Ammon's horn (tissue), 1 donor: ENCODE data around the gene MKI67.

Source experiments
- DNase-seq: peaks from one replicate; pipeline ENCODE4 v3.0.0-alpha.2; 2016; ENCODE audit warnings: low spot score

Gene MKI67

GRCh38 chr10:128084364-128084763 lies 41.9 kb downstream of the MKI67 start:
- DNase-seq = no peak

GRCh38 chr10:128083191-128083895 lies 42.9 kb downstream of the MKI67 start:
- no peak for DNase-seq

- DNase-seq = no peak
These were observed 44.5 kb downstream of the MKI67 start for GRCh38 chr10:128081720-128082119.

- DNase-seq = no peak
These were observed 45.0 kb downstream of the MKI67 start for GRCh38 chr10:128081222-128081621.

GRCh38 chr10:128080641-128081040 lies 45.6 kb downstream of the MKI67 start:
- no peak for DNase-seq

GRCh38 chr10:128080231-128080630 lies 46.0 kb downstream of the MKI67 start:
- no peak for DNase-seq

- no peak for DNase-seq
These were observed 47.9 kb downstream of the MKI67 start for GRCh38 chr10:128078136-128078969.

GRCh38 chr10:128077155-128077875 lies 48.9 kb downstream of the MKI67 start:
- DNase-seq = no peak

GRCh38 chr10:128074589-128074988 lies 51.6 kb downstream of the MKI67 start:
- DNase-seq = no peak

- DNase-seq = no peak
These were observed 52.3 kb downstream of the MKI67 start for GRCh38 chr10:128073890-128074289.

GRCh38 chr10:128072941-128073645 lies 53.1 kb downstream of the MKI67 start:
- no peak for DNase-seq

- DNase-seq = no peak
These were observed 54.2 kb downstream of the MKI67 start for GRCh38 chr10:128072046-128072445.

- no peak for DNase-seq
These were observed 54.8 kb downstream of the MKI67 start for GRCh38 chr10:128071417-128071782.

GRCh38 chr10:128070721-128071416 lies 55.4 kb downstream of the MKI67 start:
- no peak for DNase-seq

- DNase-seq = no peak
These were observed 56.1 kb downstream of the MKI67 start for GRCh38 chr10:128070161-128070560.

GRCh38 chr10:128069351-128070051 lies 56.7 kb downstream of the MKI67 start:
- DNase-seq = peak; percentile 92

GRCh38 chr10:128068398-128069285 lies 57.6 kb downstream of the MKI67 start:
- DNase-seq = no peak

- no peak for DNase-seq
These were observed 58.4 kb downstream of the MKI67 start for GRCh38 chr10:128067691-128068397.

- DNase-seq = no peak
These were observed 59.3 kb downstream of the MKI67 start for GRCh38 chr10:128066870-128067382.
